ENCODE data around the gene RAPGEF1. TPM values are rescaled to one million over a fixed set of nuclear protein-coding genes. Genes with fewer than 3 reads are reported as not detected.
"Not testable (repeated sequence)": the region's sequence is repeated elsewhere in the genome, so short reads cannot be mapped to it uniquely, and the experiment has no call there.

Gene RAPGEF1
- total and polyA plus RNA-seq, 11 donors: 50.6 to 161 (median 115) TPM

- ATAC-seq (no peak), DNase-seq (no peak)
- H3K9me3 ChIP-seq: no peaks in the 10 kb centered on the region
- H3K4me1 ChIP-seq: peaks cover 0 to 3% (median 0%) of the 10 kb centered on the region in 12 donors
- no peak overlapping the region for H3K27ac ChIP-seq
- no peak overlapping the region for H3K4me3 ChIP-seq
- intact Hi-C loops (cut with DNase I): no loop called here
- no peak for TF ChIP-seq POLR2A (IDR thresholded peaks at IDR 0.05)
- TF ChIP-seq CTCF (IDR thresholded peaks at IDR 0.05): no peak
- H3K36me3 ChIP-seq: no peaks in the 10 kb centered on the region
- peaks cover 9 to 44% (median 24%) of the 10 kb centered on the region in 9 donors for H3K27me3 ChIP-seq
- WGBS, 4 donors: 24 to 36% (median 30%) methylated on average over 8 to 60 of the region's 60 CpGs
Observed at GRCh38 chr9:131554087-131554842, 185.6 kb downstream of the RAPGEF1 start.

- no peak overlapping the region for H3K27ac ChIP-seq
- ATAC-seq (no peak), DNase-seq (no peak)
- H3K36me3 ChIP-seq: no peaks in the 10 kb centered on the region
- no peak for TF ChIP-seq CTCF (IDR thresholded peaks at IDR 0.05)
- TF ChIP-seq POLR2A (IDR thresholded peaks at IDR 0.05): no peak
- peaks cover 0 to 5% (median 0%) of the 10 kb centered on the region in 12 donors for H3K4me1 ChIP-seq
- H3K4me3 ChIP-seq: no peak overlapping the region
- intact Hi-C loops (cut with DNase I): no loop called here
- 86 to 95% (median 90%) methylated on average over 6 of the region's 6 CpGs for WGBS, 4 donors
- H3K9me3 ChIP-seq: no peaks in the 10 kb centered on the region
- peaks cover 12 to 63% (median 41%) of the 10 kb centered on the region in 9 donors for H3K27me3 ChIP-seq
Observed at GRCh38 chr9:131552030-131552429, 187.8 kb downstream of the RAPGEF1 start.

- DNase-seq; intact Hi-C loops (cut with DNase I); H3K9me3 ChIP-seq; H3K27ac ChIP-seq; ATAC-seq; H3K36me3 ChIP-seq; H3K4me3 ChIP-seq: not testable (repeated sequence)
- 65 to 75% (median 69%) methylated on average over 8 of the region's 8 CpGs for WGBS, 4 donors
- Histone ChIP-seq H3K4me1 (peaks cover 0 to 20% (median 8%) of the 10 kb centered on the region in 12 donors), H3K27me3 (peaks cover 23 to 68% (median 49%) of the 10 kb centered on the region in 9 donors)
Observed at GRCh38 chr9:131550465-131550864, 189.4 kb downstream of the RAPGEF1 start.

- H3K27ac ChIP-seq; intact Hi-C loops (cut with DNase I); ATAC-seq; H3K4me3 ChIP-seq; H3K36me3 ChIP-seq; DNase-seq; H3K9me3 ChIP-seq: not testable (repeated sequence)
- 70 to 90% (median 75%) methylated on average over 10 of the region's 10 CpGs for WGBS, 4 donors
- Histone ChIP-seq H3K4me1 (peaks cover 0 to 20% (median 8%) of the 10 kb centered on the region in 12 donors), H3K27me3 (peaks cover 14 to 65% (median 51%) of the 10 kb centered on the region in 9 donors)
Observed at GRCh38 chr9:131549186-131549585, 190.7 kb downstream of the RAPGEF1 start.

GRCh38 chr9:131546336-131547084, 193.4 kb downstream of the RAPGEF1 start:
- DNase-seq (no peak), ATAC-seq (peak in 2 of 4 donors; percentile 18 to 20)
- peak overlapping the region in 10 of 12 donors; percentile 1 to 41 (median 26) for H3K4me3 ChIP-seq
- TF ChIP-seq CTCF (IDR thresholded peaks at IDR 0.05) (no peak), POLR2A (IDR thresholded peaks at IDR 0.05) (no peak)
- 3 to 7% (median 5%) methylated on average over 28 to 49 of the region's 49 CpGs for WGBS, 4 donors
- H3K36me3 ChIP-seq: no peaks in the 10 kb centered on the region
- H3K27me3 ChIP-seq: peaks cover 11 to 57% (median 39%) of the 10 kb centered on the region in 9 donors
- intact Hi-C loops (cut with DNase I): no loop called here
- no peak overlapping the region for H3K27ac ChIP-seq
- H3K4me1 ChIP-seq: peaks cover 0 to 20% (median 8%) of the 10 kb centered on the region in 12 donors
- H3K9me3 ChIP-seq: peaks cover 0 to 27% (median 16%) of the 10 kb centered on the region in 12 donors
